CD14-positive monocyte (primary cell): ENCODE data around the gene EPYC. TPM values are rescaled to one million over a fixed set of nuclear protein-coding genes. Genes with fewer than 3 reads are reported as not detected.

Source experiments
- DNase-seq, 3 donors: peaks; one replicate each; pipeline ENCODE4 v3.0.0-alpha.2; 2011 to 2022
- H2AFZ ChIP-seq: 2 replicates; pipeline ENCODE4 v1.6.0; 2012; ENCODE audit warnings: mild to moderate bottlenecking, low read depth, low read length, inconsistent platforms; ENCODE audit not compliant: insufficient read depth, poor library complexity, severe bottlenecking
- H3K27ac ChIP-seq, 2 donors: 1 replicate in 1 of 2; 2 replicates in 1 of 2; pipeline ENCODE4 v1.5.1; 2012 to 2013; ENCODE audit warnings: low read length in 2 of 2, control low read depth in 1 of 2, inconsistent platforms in 1 of 2, low read depth in 1 of 2, mild to moderate bottlenecking in 1 of 2
- H3K27me3 ChIP-seq, 2 donors: one replicate each; pipeline versions ENCODE4 v1.6.0 to v1.6.1; 2011 to 2013; ENCODE audit warnings: low read length in 2 of 2; ENCODE audit not compliant: control insufficient read depth in 2 of 2, insufficient read depth in 2 of 2
- H3K36me3 ChIP-seq, 2 donors: replicated peaks in 1 of 2; 1 replicate in 1 of 2; 2 replicates in 1 of 2; pipeline versions ENCODE4 v1.5.1 to v1.6.1; 2012 to 2013; ENCODE audit warnings: low read length in 2 of 2, control low read depth in 1 of 2, inconsistent platforms in 1 of 2, mild to moderate bottlenecking in 1 of 2; ENCODE audit not compliant: insufficient read depth in 2 of 2, control insufficient read depth in 1 of 2
- H3K4me1 ChIP-seq, 2 donors: 1 replicate in 1 of 2; 2 replicates in 1 of 2; pipeline versions ENCODE4 v1.5.1 to v1.6.1; 2012 to 2013; ENCODE audit warnings: low read length in 2 of 2, control low read depth in 1 of 2, inconsistent platforms in 1 of 2, mild to moderate bottlenecking in 1 of 2, moderate library complexity in 1 of 2; ENCODE audit not compliant: insufficient read depth in 2 of 2, control insufficient read depth in 1 of 2
- H3K4me2 ChIP-seq: replicated peaks from 2 replicates; pipeline ENCODE3; 2012; ENCODE audit warnings: low read length, moderate library complexity, mild to moderate bottlenecking; ENCODE audit not compliant: poor library complexity, severe bottlenecking; ENCODE audit errors: extremely low read depth
- H3K4me3 ChIP-seq, 3 experiments: fragments of 200-600 bp in 1 of 3; sonication (generic) in 1 of 3; replicated peaks in 1 of 3; 1 replicate in 2 of 3; 2 replicates in 1 of 3; pipeline ENCODE4 v1.5.1; 2011 to 2013; ENCODE audit warnings: low read length in 3 of 3, mild to moderate bottlenecking in 3 of 3, control low read depth in 2 of 3, low read depth in 2 of 3, inconsistent platforms in 1 of 3, moderate library complexity in 1 of 3
- H3K79me2 ChIP-seq: 2 replicates; pipeline ENCODE4 v1.6.0; 2012; ENCODE audit warnings: mild to moderate bottlenecking, control low read depth, inconsistent platforms, low read length, moderate library complexity; ENCODE audit not compliant: insufficient read depth
- H3K9ac ChIP-seq: 2 replicates; pipeline ENCODE4 v1.6.0; 2017; ENCODE audit warnings: low read length, mild to moderate bottlenecking; ENCODE audit not compliant: insufficient read depth, poor library complexity, severe bottlenecking
- H3K9me3 ChIP-seq, 2 donors: replicated peaks in 1 of 2; 1 replicate in 1 of 2; 2 replicates in 1 of 2; pipeline versions ENCODE4 v1.5.1 to v1.6.1; 2012 to 2013; ENCODE audit warnings: low read length in 2 of 2, control low read depth in 1 of 2; ENCODE audit not compliant: control insufficient read depth in 1 of 2, insufficient read depth in 1 of 2
- H4K20me1 ChIP-seq: 2 replicates; pipeline ENCODE4 v1.6.0; 2012; ENCODE audit warnings: mild to moderate bottlenecking, low read length, control low read depth, moderate library complexity; ENCODE audit not compliant: insufficient read depth
- H3K27ac Mint-ChIP-seq, 7 donors: one replicate each; pipeline ENCODE4 v1.8.0; 2020; ENCODE audit warnings: mild to moderate bottlenecking in 7 of 7, mixed read lengths in 7 of 7, moderate library complexity in 6 of 7, inconsistent platforms in 2 of 7
- H3K27me3 Mint-ChIP-seq, 3 donors: one replicate each; pipeline ENCODE4 v1.8.0; 2021 to 2022; ENCODE audit warnings: low read depth in 3 of 3, mild to moderate bottlenecking in 3 of 3, mixed read lengths in 3 of 3, moderate library complexity in 3 of 3, inconsistent platforms in 1 of 3
- H3K36me3 Mint-ChIP-seq, 2 donors: one replicate each; pipeline ENCODE4 v1.8.0; 2020; ENCODE audit warnings: mixed read lengths in 2 of 2, inconsistent platforms in 1 of 2, mild to moderate bottlenecking in 1 of 2
- H3K4me1 Mint-ChIP-seq: one replicate; pipeline ENCODE4 v1.8.0; 2020; ENCODE audit warnings: mild to moderate bottlenecking, mixed read lengths
- H3K4me3 Mint-ChIP-seq, 2 donors: one replicate each; pipeline ENCODE4 v1.8.0; 2020; ENCODE audit warnings: mild to moderate bottlenecking in 2 of 2, mixed read lengths in 2 of 2, moderate library complexity in 1 of 2
- H3K9me3 Mint-ChIP-seq, 7 donors: one replicate each; pipeline ENCODE4 v1.8.0; 2020 to 2022; ENCODE audit warnings: mixed read lengths in 7 of 7, mild to moderate bottlenecking in 6 of 7, moderate library complexity in 6 of 7, inconsistent platforms in 2 of 7
- WGBS: methylation state at CpG from one replicate; pipeline ENCODE4 v1.1.5; 2013; ENCODE audit warnings: missing lambda C conversion rate; ENCODE audit not compliant: insufficient coverage; 5-methylcytosine and 5-hydroxymethylcytosine counted together
- intact Hi-C, 2 donors: fragments of 100-400 bp; cut with micrococcal nuclease; formaldehyde crosslinking; loops; one replicate each; pipeline versions ENCODE4 v1.15.0 to v1.15.1; 2023
- polyA plus RNA-seq, 3 donors: library from polyadenylated mRNA; depleted of rRNA in 1 of 3; unstranded in 2 of 3; stranded (reverse) in 1 of 3; fragments of 300-500 nt in 2 of 3; fragments of >200 nt in 1 of 3; fragmentation: Illumina TruSeq in 2 of 3; gene quantifications; 1 replicate in 2 of 3; 2 replicates in 1 of 3; pipeline ENCODE4 v1.2.3, GENCODE V29; 2012 to 2021
- TF ChIP-seq, protein P1 (sequence below): fragments of 200-600 bp; IDR thresholded peaks from one replicate; pipeline ENCODE4 v1.8.0; 2022; ENCODE audit warnings: antibody characterized with exemption, mild to moderate bottlenecking

Gene EPYC
- polyA plus RNA-seq, 3 donors = not detected

- TF ChIP-seq, protein P1, sequence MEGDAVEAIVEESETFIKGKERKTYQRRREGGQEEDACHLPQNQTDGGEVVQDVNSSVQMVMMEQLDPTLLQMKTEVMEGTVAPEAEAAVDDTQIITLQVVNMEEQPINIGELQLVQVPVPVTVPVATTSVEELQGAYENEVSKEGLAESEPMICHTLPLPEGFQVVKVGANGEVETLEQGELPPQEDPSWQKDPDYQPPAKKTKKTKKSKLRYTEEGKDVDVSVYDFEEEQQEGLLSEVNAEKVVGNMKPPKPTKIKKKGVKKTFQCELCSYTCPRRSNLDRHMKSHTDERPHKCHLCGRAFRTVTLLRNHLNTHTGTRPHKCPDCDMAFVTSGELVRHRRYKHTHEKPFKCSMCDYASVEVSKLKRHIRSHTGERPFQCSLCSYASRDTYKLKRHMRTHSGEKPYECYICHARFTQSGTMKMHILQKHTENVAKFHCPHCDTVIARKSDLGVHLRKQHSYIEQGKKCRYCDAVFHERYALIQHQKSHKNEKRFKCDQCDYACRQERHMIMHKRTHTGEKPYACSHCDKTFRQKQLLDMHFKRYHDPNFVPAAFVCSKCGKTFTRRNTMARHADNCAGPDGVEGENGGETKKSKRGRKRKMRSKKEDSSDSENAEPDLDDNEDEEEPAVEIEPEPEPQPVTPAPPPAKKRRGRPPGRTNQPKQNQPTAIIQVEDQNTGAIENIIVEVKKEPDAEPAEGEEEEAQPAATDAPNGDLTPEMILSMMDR = no peak
- H3K4me1 Mint-ChIP-seq = no peaks in the 10 kb centered on the region
- peaks cover 0 to 2% (median 1%) of the 10 kb centered on the region in 3 donors for H3K27me3 Mint-ChIP-seq
- H3K9me3 Mint-ChIP-seq = peaks cover 0 to 6% (median 2%) of the 10 kb centered on the region in 7 donors
- no peak overlapping the region for H3K4me3 Mint-ChIP-seq
- no peaks in the 10 kb centered on the region for H3K79me2 ChIP-seq
- intact Hi-C loops = no loop called here
- H3K36me3 ChIP-seq = no peaks in the 10 kb centered on the region
- H3K27me3 ChIP-seq = no peaks in the 10 kb centered on the region
- H3K36me3 Mint-ChIP-seq = no peaks in the 10 kb centered on the region
- no peak for DNase-seq
- WGBS = 7% methylated on average over 2 of the region's 6 CpGs
- H2AFZ ChIP-seq = no peak overlapping the region
- no peak overlapping the region for H3K9ac ChIP-seq
- H3K4me1 ChIP-seq = no peaks in the 10 kb centered on the region
- no peak overlapping the region for H3K27ac ChIP-seq
- no peak overlapping the region for H3K4me3 ChIP-seq
- H4K20me1 ChIP-seq = no peaks in the 10 kb centered on the region
- no peak overlapping the region for H3K4me2 ChIP-seq
- no peaks in the 10 kb centered on the region for H3K9me3 ChIP-seq
- H3K27ac Mint-ChIP-seq = no peak overlapping the region
Observed at GRCh38 chr12:90938451-90938850, 66.3 kb downstream of the EPYC start.

- Histone ChIP-seq H4K20me1 (no peaks in the 10 kb centered on the region), H2AFZ (no peak overlapping the region), H3K27me3 (no peaks in the 10 kb centered on the region), H3K9ac (no peak overlapping the region), H3K4me2 (no peak overlapping the region), H3K4me1 (no peaks in the 10 kb centered on the region), H3K27ac (no peak overlapping the region), H3K4me3 (no peak overlapping the region), H3K36me3 (no peaks in the 10 kb centered on the region), H3K79me2 (no peaks in the 10 kb centered on the region), H3K9me3 (no peaks in the 10 kb centered on the region)
- no CpG with 5 or more reads among the region's 2 CpGs for WGBS
- H3K36me3 Mint-ChIP-seq = no peaks in the 10 kb centered on the region
- TF ChIP-seq, protein P1 = no peak
- H3K9me3 Mint-ChIP-seq = peaks cover 0 to 6% (median 3%) of the 10 kb centered on the region in 7 donors
- intact Hi-C loops = no loop called here
- peaks cover 0 to 2% (median 1%) of the 10 kb centered on the region in 3 donors for H3K27me3 Mint-ChIP-seq
- H3K27ac Mint-ChIP-seq = peak overlapping the region in 1 of 7 donors; percentile 24
- no peak overlapping the region for H3K4me3 Mint-ChIP-seq
- no peak for DNase-seq
- H3K4me1 Mint-ChIP-seq = no peaks in the 10 kb centered on the region
Observed at GRCh38 chr12:90937651-90938050, 67.1 kb downstream of the EPYC start.
